HG02870 (cell line): Measurements from ENCODE around the gene GADD45A.
A peak's percentile ranks its signal among the peaks of the same experiment; 100 is the strongest.
"Not testable (repeated sequence)": the region's sequence is repeated elsewhere in the genome, so short reads cannot be mapped to it uniquely, and the experiment has no call there.

Source experiments
- ATAC-seq: cut with Tn5 transposase; IDR thresholded peaks from one replicate; pipeline ENCODE4 v1.9.1; 2021; ENCODE audit warnings: mild to moderate bottlenecking, moderate library complexity; ENCODE audit not compliant: unreplicated experiment

GADD45A gene

GRCh38 chr1:67685067-67685557 lies at the start of gene GADD45A:
GADD45A (plus strand) TSS chr1:67685201; CDS start chr1:67685495, 294 bp downstream.
- peak; percentile 84 for ATAC-seq

GRCh38 chr1:67636146-67636545 lies 48.9 kb upstream of the GADD45A start:
- no peak for ATAC-seq

GRCh38 chr1:67639361-67639760 lies 45.6 kb upstream of the GADD45A start:
- ATAC-seq: no peak

- no peak for ATAC-seq
These were observed 42.4 kb upstream of the GADD45A start for GRCh38 chr1:67642629-67643028.

GRCh38 chr1:67644566-67644965 lies 40.4 kb upstream of the GADD45A start:
- ATAC-seq: no peak

- ATAC-seq: no peak
These were observed 39.4 kb upstream of the GADD45A start for GRCh38 chr1:67645495-67646144.

GRCh38 chr1:67646145-67647035 lies 38.6 kb upstream of the GADD45A start:
- no peak for ATAC-seq

- no peak for ATAC-seq
These were observed 37.8 kb upstream of the GADD45A start for GRCh38 chr1:67647036-67647798.

- no peak for ATAC-seq
These were observed 37.1 kb upstream of the GADD45A start for GRCh38 chr1:67647814-67648358.

GRCh38 chr1:67648582-67649326 lies 36.2 kb upstream of the GADD45A start:
- ATAC-seq: no peak

- no peak for ATAC-seq
These were observed 34.9 kb upstream of the GADD45A start for GRCh38 chr1:67650061-67650460.

GRCh38 chr1:67651031-67651430 lies 34.0 kb upstream of the GADD45A start:
- ATAC-seq: no peak

- ATAC-seq: no peak
These were observed 32.2 kb upstream of the GADD45A start for GRCh38 chr1:67652800-67653199.

GRCh38 chr1:67653304-67653703 lies 31.7 kb upstream of the GADD45A start:
- no peak for ATAC-seq

GRCh38 chr1:67655581-67655980 lies 29.4 kb upstream of the GADD45A start:
- ATAC-seq: no peak

GRCh38 chr1:67657152-67657551 lies 27.8 kb upstream of the GADD45A start:
- ATAC-seq: not testable (repeated sequence)

GRCh38 chr1:67659229-67659628 lies 25.8 kb upstream of the GADD45A start:
- no peak for ATAC-seq

GRCh38 chr1:67662884-67663283 lies 22.1 kb upstream of the GADD45A start:
- no peak for ATAC-seq

GRCh38 chr1:67664048-67664447 lies 21.0 kb upstream of the GADD45A start:
- no peak for ATAC-seq

GRCh38 chr1:67665307-67665706 lies 19.7 kb upstream of the GADD45A start:
- ATAC-seq: not testable (repeated sequence)
